ENCODE data around the gene CCNYL1.

DNA sequence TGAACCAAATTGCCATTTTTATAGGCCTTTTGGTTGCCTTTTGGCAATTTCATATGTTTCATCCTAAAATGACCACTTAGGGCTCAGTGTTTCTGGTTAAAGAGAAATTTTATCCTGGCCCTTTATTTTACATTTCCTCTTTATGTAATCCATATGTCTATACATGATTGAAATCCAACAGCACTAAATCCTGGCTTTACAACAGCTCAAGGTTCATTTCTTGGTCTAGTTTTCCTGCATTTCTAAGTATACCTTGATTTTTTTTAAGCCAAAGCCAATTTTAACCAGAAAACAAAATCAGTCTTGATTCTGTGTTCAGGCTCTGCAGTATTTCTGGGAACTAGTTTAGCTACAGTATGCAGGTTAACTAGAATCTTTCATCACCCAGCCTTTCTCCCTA lies 46.6 kb downstream of the CCNYL1 start:
- TF ChIP-seq, protein P1, sequence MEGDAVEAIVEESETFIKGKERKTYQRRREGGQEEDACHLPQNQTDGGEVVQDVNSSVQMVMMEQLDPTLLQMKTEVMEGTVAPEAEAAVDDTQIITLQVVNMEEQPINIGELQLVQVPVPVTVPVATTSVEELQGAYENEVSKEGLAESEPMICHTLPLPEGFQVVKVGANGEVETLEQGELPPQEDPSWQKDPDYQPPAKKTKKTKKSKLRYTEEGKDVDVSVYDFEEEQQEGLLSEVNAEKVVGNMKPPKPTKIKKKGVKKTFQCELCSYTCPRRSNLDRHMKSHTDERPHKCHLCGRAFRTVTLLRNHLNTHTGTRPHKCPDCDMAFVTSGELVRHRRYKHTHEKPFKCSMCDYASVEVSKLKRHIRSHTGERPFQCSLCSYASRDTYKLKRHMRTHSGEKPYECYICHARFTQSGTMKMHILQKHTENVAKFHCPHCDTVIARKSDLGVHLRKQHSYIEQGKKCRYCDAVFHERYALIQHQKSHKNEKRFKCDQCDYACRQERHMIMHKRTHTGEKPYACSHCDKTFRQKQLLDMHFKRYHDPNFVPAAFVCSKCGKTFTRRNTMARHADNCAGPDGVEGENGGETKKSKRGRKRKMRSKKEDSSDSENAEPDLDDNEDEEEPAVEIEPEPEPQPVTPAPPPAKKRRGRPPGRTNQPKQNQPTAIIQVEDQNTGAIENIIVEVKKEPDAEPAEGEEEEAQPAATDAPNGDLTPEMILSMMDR (IDR thresholded peaks at IDR 0.05; ENCODE audit: low read depth, low read length), result no peak
- TF ChIP-seq EZH2phosphoT487 (IDR thresholded peaks at IDR 0.05; ENCODE audit: low read depth), result no peak

All from OCI-LY3 (cell line).